Spleen (tissue), 7 donors: ENCODE measurements around the gene CELA2B.
"Not testable (repeated sequence)": the region's sequence is repeated elsewhere in the genome, so short reads cannot be mapped to it uniquely, and the experiment has no call there.

ENCODE experiments used
- CTCF ChIP-seq, 11 experiments: fragments of 200-600 bp in 7 of 11; fragments of 450-650 bp in 4 of 11; sonication (generic) in 4 of 11; IDR thresholded peaks in 8 of 11; conservative IDR thresholded peaks in 3 of 11; 1 replicate in 7 of 11; 2 replicates in 4 of 11; pipeline versions ENCODE4 v1.4.0 to v1.8.0; 2016 to 2021; ENCODE audit warnings: antibody characterized with exemption in 11 of 11, inconsistent platforms in 4 of 11, mild to moderate bottlenecking in 1 of 11
- POLR2AphosphoS5 ChIP-seq, 3 donors: sonication (generic); formaldehyde crosslinking; IDR thresholded peaks; one replicate each; pipeline ENCODE4 v1.5.1; 2017; ENCODE audit warnings: antibody characterized with exemption in 3 of 3
- donor health status: DM: no; HTN: no; CAD: no; lungs with moderate emphysema.
- donor health status: DM: no; HTN: no; CAD: no.
- donor health status: DM: no; HTN: no; CAD: no.

- not testable (repeated sequence) for TF ChIP-seq CTCF (IDR thresholded peaks at IDR 0.05 in 8 of 11, conservative IDR thresholded peaks at IDR 0.05 in 3 of 11); POLR2AphosphoS5 (IDR thresholded peaks at IDR 0.05)
Measured at GRCh38 chr1:15486844-15487610, 11.1 kb downstream of the CELA2B start.
